Effector CD4-positive, alpha-beta T cell (primary cell): ENCODE data around the gene NAA50.

Experiments used
- DNase-seq: peaks from one replicate; pipeline ENCODE4 v3.0.0-alpha.2; 2020

The NAA50 gene

DNA sequence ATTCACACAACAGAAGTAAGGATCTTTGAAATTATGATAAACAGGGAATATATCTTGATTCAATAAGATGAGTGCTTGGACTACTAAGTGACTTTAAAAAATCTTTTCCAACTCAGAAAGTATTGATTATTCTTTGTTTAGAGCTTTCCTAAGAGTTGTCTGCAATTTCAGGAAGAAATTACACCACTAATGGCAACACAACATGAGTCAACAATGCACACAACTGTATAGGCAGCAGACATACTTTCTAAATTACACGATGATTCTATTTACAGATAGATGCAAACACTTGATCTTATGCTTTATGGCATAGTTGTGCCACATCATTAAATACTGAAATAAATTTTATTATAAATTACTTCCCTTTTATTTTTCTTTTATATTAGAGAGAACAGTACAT lies 4.4 kb downstream of the NAA50 start:
- DNase-seq: no peak

DNA sequence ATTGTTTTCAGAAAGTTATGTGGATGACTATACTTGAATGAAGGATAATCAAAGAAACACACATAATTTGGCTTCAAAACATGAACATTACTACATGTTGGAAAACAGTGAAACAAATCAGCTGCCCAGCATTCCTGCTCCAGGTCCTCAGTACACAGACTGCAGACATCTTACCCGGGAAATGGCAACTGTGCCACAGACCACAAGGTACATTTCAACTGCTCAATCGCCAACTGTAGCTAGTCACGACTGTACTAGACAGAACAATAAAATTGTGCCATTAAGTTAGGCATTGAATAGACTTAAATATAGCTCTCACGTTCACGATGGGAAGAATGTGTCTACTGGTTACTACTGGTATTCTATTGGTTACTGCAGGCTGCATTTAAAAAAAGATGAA lies 5.0 kb downstream of the NAA50 start:
- DNase-seq: no peak

DNA sequence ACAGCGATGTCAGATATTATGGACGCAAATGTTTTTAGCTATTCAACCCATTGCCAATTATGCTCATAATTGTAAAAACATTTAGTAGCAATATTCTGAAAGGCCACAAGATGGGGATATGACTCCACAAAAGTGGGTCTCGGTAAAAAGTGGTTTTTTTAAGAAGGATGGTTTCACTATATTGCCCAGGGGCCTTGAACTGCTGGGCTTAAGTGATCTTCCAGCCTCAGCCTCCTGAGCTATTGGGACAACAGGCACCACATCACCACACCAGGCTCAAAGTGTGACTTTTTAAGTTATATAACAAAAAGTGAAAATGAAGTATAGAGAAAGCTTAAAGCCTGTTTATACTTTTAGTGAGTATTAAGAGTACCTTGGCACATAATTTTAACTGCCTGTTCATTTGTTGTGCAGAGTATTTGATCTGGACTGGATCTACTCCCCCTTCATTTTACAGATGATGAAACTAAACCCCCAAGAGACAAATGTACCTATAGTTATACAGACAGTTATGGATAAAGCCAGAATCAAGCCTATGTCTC lies 9.4 kb downstream of the NAA50 start:
- peak; percentile 19 for DNase-seq

DNA sequence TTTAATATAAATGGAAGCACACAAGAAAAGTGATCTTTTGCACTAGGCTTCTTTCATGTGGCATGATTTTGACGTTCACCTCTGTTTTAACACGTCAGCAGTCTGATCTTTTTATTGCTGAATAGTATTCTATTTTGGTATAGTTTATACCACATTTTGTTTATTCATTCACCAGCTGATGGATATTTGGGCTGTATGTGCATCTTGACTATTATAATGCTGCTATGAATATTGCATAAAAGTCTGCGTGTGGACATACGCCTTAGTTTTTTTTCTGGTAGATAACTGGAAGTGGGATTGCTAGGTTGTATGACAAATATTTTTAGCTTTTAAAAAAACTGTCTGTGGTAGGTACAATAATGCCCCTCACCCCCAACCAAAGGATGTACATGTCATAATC lies 14.4 kb downstream of the NAA50 start:
- DNase-seq: no peak

DNA sequence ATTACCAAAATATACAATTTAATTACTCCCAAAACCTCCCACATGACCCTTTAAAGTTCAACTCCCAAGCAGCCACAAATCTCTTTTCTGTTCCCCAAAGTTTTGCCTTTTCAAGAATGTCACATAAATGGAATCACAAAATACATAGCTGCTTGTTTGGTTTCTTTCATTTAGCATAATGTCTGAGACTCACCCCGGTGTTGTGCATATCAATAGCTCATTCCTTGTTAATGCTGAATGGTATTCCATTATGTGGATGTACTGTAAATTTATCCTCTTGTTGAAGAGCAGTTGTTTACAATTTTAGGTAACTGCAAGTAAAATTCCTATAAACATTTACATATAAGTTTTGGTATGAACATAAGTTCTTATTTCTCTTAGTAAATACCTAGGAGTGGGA lies 15.5 kb downstream of the NAA50 start:
- DNase-seq: no peak

DNA sequence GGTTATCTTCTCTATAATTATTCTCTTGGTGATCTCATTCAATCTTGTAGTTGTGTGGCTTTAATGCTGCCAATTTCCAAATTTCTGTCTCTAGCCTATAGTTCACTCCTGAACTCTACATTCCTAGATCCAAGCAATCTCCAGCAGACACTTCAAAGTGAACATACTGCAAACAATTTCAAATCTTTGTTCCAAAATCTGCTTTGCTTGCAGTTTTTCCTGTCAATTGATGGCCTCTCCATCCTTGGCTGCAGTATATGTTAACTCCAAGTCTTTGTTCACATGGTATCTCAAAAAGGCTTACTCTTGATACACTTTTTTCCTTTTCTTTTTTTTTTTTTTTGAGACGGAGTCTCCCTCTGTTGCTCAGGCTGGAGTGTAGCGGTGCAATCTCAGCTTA lies 17.4 kb downstream of the NAA50 start:
- no peak for DNase-seq

DNA sequence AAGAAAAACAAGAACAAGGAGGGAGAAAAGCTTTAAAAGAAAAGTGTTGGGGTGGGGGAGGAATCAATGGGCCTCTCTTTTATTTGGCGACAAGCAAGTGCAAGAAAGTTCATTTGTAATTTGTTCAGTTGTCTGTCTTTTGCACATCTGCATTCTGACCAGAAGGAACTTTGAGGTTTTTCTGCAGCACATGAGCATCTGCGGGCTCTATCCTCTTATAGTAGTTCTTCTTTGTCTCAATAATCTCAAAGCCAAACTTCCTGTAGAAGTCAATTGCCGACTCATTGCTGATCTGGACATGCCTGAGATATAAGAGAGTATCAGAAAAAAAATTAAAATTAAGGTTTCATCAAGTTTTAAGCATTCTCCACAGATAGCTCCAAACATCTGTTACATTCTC lies 24.4 kb downstream of the NAA50 start:
- DNase-seq: no peak

DNA sequence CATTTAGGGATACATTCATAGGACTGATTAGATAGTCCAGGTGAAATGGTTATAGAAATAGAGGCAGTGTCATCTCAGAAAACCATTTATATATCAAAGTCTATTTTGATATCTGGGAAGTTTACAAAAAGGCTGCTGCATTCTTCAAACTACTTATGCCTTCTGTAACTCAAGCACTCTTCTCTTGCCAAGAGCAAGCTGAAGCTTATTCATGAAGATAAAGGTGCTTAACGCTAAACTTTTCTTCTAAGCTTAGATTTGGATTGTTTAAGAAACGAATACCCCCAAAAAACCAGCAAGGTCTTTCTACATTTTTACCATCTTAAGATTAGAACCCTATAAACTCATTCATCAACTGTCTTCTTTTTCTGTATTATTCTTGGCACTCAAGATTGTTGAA lies 26.3 kb downstream of the NAA50 start:
- no peak for DNase-seq

DNA sequence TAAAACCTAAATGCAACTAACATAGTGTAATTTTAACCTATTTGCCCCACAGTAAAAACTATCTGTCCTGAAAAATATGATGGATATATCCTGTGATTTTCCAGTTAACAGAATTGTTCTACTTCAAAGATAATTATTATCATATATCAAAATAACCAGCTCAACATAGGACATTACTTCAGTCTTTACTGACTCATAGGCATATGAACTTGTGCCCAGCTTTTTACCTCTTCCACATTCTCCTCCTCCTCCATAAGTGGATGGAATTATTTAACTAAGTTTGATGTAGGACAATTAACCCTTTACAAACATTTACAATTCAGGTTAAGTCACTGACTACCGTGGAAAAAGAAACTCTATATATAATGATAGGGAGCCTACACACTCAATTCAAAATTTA lies 26.8 kb downstream of the NAA50 start:
- DNase-seq: no peak

DNA sequence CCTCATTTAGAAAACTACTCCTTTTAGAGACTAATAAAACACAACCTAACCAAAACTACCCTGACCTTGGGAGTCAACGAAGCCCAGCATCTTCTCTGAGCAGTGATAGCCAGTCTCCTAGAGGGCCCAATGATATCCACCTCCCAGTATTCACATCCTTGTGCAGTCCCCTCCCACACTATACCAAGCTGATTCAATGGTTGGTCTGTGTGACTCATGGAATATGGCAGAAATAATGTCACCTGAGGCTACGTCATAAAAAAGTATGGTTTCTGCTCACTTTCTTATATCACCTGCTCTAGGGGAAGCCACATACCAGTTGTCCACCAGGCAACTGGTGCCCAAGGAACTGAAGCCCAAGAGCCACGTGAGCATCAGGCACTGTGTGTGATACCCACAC lies 28.2 kb downstream of the NAA50 start:
- DNase-seq: no peak

DNA sequence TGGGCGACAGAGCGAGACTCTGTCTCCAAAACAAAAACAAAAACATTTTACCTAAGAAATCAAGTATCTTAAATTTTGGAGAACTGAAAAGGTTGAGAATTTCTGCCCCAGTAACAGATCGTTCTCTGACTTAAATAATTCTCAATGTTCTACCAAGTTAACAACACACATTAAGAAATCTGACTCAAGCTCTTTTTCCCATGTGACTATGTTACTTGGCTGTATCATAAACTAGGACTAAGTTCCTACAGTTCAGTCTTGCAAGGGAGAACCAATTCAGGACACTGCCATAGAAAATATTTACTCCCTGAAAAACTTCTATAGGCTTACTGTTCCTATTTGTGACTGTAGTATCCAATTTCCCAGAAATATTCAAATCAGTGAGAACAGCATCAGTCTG lies 28.7 kb downstream of the NAA50 start:
- no peak for DNase-seq

DNA sequence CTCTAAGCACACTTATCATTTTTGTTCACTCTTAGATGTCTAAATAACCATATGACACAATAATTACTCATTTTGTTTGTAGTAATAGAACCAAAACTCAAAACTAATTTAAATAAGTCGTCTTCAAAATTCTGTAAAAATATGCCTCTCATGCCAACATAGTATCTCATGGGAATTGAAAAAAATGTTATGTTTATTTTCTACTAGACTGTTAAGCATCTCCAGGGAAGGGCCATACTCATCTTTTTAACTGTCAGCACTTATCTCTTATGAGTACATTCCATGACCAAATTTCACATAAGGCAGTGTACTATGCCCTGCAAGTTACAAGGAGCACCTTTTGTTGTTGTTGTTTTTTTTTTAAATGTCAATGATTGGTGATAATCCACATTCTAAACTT lies 31.3 kb downstream of the NAA50 start:
- no peak for DNase-seq

DNA sequence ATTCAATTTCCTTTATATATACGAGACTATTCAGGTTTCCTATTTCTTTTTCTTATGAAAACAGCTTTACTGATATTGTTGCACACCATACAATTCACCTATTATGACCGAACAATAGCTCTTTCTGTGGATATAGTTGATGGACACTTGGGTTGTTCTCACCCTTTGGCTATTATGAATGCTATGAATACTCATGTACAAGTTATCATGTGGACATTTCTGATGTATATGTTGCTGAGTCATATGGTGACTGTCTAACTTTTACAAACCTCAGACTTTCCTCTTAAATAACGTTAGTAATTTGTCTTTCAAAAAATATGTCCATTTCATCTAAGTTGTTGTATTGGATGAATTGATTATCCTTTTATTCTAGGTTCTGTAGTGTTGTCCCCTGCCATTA lies 33.9 kb downstream of the NAA50 start:
- DNase-seq: no peak

DNA sequence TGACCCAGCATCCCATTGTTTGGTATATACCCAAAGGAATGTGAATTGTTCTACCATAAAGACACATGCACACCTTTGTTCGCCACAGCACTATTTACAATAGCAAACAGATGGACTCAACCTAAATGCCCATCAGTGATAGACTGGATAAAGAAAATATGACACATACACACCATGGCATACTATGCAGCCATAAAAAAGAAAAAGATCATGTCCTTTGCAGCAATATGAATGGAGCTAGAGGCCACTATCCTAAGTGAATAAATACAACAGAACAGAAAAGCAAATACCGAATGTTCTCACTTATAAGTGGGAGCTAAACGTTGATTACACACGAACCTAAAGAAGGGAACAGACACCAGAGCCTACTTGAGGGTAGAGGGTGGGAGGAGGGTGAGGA lies 38.2 kb downstream of the NAA50 start:
- no peak for DNase-seq

DNA sequence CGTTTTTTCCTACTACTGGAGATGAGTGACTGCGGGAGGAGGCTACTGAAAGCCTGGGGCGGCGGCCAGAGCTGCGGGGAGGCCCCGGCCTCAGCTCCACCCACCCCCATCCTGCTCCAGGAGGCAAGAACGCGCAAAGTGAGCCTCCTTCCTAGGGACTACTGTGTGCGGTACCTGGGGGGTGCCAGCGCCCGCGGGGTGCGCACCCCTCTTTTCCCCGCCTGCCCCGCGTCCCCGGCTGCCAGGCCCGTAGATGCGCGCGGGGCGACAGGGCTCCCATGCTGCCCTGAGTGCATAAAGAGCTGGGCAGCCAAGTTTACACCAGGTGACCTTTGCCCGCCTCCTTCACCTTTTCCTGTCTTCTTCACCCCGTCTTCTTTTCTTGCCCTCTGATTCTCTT lies 47.1 kb downstream of the NAA50 start:
- no peak for DNase-seq

DNA sequence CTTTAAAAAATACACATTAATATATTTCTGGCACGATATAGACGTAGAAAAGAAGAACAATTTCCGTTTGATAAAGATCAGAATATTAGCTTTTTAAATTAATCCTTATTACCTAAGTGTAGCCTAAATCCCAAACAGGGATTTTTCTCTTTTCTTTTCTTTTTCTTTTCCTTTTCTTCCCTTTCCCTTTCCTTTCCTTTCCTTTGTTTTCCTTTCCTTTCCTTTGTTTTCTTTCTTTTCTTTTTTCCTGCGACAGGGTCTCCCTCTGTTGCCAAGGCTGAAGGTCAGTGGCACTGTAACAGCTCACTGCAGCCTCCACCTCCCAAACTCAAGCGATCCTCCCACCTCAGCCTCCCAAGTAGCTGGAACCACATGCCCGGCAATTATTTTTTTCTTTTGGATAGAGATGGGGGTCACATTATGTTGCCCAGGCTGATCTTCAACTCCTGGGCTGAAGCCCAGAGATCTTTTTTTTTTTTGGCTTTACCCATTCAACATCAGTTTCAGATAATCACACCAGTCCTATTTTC lies 47.8 kb downstream of the NAA50 start:
- DNase-seq: no peak

DNA sequence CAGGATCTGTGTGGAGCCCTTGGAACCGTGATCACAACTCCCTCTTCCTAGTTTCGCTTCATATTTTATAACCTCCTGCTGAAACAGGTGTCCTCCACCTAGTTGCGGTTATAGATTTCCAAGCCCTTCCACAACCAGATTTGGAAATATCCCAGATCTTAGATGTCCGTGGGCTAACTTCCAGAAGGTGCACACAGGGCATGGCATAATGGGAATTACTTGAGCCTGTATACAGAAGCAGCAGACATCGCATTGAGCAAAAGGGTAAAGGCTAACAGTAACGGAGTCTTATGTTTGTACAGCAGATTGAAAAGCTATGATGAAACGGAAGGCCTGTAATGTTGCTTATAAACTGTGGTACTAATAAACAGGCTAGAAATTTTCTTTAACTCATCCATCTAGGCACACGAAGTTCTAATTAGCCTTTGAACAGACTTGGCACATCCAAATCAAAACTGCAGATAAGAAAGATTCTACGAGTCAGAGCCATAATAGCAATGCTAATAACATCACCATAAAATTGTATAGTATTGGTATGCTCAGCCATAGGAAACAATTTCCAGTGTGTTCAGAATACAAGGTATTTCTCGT lies 48.5 kb downstream of the NAA50 start:
- no peak for DNase-seq

DNA sequence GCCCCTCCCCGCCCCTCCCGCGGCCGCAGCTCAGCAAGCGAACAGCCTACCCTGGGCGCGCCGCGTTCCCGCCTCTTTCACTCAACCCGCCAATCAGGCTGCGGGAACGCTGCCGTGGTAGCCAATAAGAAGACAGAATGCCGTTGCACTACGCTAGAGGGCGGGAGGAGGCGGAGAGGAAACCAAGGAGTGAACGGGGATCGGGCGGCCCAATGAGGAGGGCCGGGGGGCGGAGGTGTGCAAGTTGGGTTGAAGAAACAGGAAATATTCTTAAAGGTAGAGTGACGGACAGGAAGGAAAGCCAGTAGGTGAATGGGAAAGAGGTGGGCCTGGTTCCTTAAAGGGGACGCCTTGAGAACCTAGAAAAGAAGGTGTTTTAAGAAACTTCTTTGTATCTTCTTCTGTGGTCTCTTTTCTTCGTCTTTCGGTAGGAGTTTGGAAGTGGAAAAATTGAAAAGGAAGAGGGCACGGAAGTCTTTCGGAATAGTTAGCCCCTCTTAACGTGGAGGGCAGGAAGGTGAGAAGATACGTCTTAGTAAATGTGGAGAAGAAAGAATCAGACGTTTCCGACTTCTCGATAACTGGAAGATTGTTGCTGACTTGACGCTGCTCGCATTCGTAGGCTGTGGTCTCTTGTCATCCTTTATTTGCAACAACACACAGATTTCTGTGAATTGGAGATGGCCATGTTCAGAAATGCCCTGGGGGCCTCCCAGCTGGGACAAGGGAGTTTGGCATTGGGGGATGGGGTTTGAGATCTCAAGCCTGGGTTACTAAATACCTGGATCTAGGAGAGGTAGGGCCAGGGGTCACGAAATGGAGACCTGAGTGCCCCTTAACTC lies 49.2 kb downstream of the NAA50 start:
- DNase-seq: peak; percentile 98

DNA sequence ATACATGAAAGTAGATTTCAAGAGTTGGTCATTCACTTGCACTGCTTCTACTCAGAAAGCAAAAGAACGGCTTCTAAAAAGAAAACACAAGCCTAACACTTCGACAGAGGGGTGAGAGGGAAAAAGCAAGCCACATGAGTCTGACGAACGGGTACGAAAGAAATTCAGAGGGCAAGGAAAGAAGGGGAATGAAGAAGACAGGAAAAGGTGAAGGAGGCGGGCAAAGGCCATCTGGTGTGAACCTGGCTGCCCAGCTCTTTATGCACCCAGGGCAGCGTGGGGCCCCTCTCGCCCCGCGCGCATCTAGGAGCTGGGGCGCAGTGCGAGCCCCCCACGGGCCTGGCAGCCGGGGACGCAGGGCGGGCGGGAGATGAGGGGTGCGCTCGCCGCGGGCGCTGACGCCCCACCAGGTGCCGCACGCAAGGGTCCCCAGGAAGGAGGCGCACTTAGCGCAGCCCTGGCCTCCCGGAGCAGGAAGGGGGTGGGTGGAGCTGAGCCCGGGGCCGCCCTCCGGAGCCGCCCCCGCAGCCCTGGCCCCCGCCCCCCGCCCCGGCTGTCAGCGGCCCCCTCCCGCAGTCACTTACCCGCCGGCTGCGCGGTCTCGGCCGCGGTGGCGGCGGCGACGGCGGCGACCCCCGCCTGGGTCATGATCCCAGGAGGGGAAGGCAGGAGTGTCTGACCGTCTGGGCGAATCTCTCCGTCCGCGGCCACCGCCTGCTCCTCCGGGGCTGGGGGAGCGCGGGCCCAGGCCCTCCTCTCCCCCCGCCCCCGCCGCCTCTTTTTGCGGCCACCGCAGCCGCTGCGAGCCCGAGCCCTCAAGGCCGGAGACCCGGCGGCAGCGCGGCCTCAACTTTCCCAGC lies 50.0 kb downstream of the NAA50 start, which contains the start of gene USF3:
Gene USF3 (minus strand): TSS at position 857 of the 860 bp plus-strand sequence. CDS start 21,764 bp downstream, outside the sequence.
- DNase-seq: peak; percentile 82

DNA sequence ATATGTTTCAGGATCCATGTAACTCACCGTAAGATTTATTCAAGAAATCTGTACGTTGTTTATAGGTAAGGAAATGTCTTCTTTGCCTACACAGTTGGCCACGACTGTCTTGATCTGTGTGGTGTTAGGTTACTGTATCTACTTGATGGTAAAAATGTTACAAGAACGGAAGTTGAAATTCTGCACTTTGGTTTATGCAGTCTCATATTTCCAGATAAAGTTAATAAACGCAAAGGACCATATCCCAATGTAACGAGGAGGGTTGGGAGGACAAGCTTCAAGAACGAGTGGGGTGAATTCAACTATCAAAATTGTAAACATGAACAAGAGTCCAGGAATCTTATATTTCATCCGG lies 50.6 kb downstream of the NAA50 start:
- no peak for DNase-seq

DNA sequence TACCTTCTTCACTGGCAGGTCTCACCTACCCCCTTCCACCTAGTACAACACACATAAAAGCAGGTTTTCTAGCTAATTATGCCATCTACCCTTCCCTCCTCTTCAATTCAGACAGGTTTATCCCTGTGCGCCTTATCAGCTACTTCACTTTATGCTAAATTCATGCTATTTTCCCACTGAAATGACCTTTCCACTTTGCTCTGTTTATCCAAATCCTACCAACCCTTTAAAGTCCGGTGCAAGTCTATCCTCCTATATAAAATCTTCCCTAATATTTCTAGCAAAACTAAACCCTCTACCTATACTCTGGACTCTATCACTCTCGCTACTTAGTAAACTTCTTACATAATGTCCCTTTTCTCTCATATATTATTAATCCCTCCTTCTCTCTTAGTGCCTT lies 55.6 kb downstream of the NAA50 start:
- no peak for DNase-seq

DNA sequence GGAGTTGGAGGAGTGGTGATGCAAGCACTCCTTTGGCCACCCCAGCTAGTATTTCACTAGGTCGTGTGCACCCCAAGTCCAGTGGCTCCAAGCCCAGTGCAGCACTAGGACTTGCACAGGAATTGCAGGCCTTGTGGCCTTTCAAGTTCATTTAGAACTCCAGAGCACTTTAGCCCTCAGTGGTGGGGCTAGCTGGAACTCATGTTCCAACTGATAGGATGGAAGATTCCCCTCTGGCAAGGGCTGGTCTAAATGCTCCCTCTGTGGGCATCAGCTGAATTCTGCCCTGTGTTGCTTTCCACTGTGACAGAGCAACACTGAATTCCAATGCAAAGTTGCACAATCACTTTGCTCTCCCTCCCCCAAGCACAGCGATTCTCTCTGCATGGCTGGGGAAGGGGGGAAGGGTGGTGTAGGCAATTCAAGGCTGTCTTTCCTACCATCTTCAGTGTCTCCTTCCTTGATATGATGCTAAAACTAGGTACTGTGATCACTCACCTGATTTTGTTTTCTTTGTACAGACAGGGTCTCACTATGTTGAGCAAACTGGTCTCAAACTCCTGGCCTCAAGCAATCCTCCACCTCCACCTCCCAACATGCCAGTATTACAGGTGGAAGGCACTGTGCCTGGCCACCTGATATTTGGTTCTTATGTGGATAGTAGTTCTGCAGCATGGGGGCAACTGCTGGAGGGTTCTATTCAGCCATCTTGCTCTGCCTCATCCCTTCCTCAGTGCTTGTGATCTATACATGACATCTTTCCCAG lies 59.9 kb downstream of the NAA50 start:
- no peak for DNase-seq
